NCI-H146 (cell line): ENCODE data around the gene NET1.
"Not testable (repeated sequence)": the region's sequence is repeated elsewhere in the genome, so short reads cannot be mapped to it uniquely, and the experiment has no call there.

Source experiments
- DNase-seq: peaks from one replicate; lab custom pipeline; 2025; lab: John Stamatoyannopoulos, UW

The NET1 gene

DNA sequence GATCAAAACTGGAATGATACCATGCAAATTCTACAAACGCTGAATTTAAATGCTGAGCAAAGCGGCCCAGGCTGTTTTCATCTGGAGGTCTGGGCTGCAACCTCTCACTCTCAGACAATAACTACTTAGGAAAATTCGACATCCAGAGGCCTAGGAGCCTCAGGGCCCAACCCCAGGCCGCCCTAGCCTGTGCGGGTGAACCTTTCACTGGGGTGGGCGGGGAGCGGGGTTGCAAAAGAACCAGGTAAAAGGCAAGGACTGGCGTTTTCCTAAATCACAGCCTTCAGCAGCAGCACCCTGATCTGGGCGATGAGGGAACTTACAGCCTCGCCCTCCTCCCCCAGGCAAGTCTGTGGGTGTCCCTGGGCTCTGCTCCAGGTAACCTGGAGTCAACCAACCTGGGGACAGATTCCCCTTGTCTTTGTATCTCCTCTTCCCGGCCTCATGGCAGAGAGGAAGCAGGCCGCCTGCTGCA, 53.7 kb downstream of the NET1 start:
- no peak for DNase-seq

DNA sequence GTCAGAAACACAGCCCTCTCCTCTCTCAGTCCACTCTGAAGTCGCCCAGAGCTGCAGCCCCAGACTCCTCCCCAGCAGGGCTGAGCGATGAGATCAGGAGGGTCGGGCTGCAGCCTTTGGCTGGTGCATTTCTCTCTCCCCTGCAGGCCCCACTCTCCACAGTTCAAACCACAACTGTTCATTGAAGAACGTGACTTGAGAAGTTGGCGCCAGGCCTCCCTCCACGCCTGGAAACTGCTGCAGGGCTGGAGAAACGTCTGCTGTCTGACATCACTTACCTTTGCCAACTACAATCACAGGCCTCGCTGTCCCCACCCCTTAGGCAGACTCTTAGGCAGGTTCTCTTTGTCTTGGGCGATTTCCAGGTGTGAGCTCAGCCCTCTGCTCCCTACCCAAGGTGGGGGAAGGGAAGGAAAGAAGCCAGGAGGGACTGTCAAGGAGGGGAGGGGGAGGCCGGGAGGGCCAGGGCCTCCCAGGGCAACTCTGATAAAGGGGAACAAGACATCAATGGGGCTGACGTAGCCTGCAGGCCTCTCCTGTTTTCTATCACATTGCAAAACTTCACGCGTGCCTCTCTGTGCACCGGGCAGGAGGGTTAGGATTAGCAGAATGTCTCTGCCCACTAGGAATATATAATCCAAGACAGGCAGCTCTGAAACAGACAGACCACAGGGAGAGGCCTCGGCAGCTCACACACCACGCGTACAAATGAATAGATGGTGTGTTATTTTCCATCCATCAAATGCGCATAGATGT, 54.3 kb downstream of the NET1 start:
- no peak for DNase-seq

DNA sequence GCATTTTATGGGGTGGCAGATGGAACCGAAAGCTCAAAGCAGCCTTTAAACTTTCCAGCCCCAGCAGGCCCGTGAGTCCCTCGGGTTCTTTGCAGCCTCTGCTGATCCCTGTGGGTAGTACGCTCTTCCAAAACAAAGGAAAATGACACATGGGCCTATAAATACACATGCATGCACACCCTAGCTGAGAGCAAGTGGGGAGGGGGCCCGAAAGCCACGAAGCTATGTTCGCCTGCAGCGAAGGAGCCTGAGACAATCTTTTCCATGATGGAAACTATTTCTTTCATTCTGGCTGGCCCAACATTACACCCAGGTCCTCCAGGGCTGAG, 54.8 kb downstream of the NET1 start:
- no peak for DNase-seq

- DNase-seq = no peak
These were observed 55.4 kb downstream of the NET1 start for GRCh38 chr10:5467634-5468255.

- DNase-seq = no peak
These were observed 56.1 kb downstream of the NET1 start for GRCh38 chr10:5468262-5469106.

GRCh38 chr10:5469353-5470061, 57.1 kb downstream of the NET1 start:
- DNase-seq = no peak

DNA sequence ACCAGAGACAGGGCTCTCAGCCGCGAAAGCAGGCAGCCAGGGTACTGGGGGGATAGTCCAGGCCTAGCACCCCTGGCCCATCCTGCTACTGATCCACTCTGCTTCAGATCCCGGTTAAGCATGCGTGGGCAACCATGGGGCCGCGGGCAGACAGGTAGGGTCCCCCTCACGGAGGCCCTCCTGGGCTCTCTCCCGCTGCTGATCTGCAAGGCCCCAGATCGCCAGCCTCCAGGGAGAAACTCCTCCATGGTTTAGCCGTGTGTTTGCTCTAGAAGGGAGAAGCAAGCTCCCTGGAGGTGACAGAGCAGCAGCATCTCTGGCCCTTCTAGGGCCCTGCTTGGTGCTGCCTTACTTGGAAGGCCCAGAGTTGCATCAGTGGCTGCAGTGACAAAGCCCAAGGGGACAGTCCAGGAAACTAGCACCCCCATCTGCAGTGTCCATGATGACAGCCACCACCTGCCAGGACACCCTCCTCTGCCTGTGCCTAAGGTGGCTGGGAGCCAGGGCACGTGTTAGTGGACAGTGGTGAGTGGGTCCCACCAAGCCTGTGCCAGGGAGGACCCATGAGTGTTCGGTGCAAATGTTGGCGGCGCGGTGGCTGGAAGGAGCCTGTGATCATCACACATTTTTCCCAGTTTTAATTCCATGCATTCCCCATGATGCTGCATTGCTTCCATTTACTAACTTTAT, 57.9 kb downstream of the NET1 start:
- DNase-seq = no peak

- DNase-seq = not testable (repeated sequence)
These were observed 62.3 kb downstream of the NET1 start for GRCh38 chr10:5474642-5475041.

DNA sequence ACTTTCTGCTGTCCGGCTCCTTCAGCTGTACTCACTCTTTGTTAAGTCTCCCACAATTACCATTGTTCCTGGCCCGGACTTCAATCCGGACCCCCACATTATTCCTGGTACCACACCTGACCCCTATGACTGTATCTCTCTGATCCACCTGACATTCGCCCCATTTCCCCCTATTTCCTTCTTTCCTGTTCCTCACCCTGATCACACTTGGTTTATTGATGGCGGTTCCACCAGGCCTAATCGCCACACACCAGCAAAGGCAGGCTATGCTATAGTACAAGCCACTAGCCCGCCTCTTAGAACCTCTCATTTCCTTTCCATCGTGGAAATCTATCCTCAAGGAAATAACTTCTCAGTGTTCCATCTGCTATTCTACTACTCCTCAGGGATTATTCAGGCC, 62.7 kb downstream of the NET1 start:
- DNase-seq = not testable (repeated sequence)

GRCh38 chr10:5475974-5476807, 63.8 kb downstream of the NET1 start:
- not testable (repeated sequence) for DNase-seq

DNA sequence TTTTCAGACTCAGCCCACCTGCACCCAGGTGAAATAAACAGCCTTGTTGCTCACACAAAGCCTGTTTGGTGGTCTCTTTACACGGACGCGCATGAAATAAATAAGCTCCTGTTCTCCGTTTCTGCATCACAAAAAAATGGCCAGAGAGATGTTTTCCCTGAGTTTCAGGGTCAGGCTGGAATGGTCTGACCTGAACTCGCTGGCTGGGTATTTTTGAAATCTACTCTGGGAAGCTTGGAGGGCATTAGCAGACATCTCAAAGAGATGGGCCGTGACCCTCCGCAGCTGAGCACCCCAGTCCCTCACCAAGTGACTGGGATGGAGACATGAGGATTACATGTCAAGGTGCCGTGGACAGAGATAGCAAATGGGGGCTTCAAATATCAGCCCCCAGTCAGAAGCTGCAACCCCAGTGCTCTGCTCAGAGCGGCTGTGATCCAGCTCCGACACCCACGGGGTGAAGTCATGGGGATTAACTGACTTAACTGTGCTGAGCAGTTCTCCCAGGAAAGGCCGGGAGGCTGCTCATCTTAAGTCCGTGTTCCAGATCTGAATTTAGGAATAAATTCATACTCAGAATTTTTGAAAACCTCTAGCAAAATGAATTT, 64.7 kb downstream of the NET1 start:
- DNase-seq = no peak

DNA sequence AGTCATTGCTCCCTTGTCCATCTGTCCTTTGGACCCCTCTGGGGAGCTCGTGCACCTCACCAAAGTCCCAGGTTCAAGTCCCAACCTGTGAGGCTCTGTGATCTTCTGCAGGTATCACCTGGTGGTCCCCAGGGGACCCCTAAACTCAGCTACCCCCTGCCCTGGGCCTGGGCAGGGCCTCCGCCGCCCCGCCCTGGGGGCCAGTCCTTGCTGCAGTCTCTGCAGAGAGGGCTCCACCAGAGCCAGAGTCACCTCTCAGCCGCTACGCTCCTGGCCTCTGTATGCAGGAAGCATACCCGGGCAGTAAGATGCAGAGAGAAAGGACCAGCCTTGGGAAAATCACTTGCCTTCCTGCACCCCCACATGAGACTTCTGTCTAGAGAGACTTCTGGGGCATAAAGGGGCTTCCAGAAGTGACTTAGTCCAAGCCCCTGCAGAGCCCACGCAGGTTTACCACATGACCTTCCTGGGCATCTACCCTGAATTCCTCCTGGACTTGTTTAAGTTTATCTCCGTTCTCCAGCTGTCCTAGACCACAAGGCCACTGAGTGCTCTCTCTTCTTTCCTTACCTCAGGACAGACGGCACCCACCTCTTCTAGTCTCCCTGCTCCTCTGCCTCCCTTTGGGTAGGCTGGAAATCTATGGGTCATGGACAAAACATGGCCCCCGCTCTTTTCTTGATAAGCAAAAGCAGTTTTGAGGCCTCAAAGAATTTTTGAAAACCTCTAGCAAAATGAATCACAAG, 65.8 kb downstream of the NET1 start:
- no peak for DNase-seq

- no peak for DNase-seq
These were observed 66.4 kb downstream of the NET1 start for GRCh38 chr10:5478694-5479305.

DNA sequence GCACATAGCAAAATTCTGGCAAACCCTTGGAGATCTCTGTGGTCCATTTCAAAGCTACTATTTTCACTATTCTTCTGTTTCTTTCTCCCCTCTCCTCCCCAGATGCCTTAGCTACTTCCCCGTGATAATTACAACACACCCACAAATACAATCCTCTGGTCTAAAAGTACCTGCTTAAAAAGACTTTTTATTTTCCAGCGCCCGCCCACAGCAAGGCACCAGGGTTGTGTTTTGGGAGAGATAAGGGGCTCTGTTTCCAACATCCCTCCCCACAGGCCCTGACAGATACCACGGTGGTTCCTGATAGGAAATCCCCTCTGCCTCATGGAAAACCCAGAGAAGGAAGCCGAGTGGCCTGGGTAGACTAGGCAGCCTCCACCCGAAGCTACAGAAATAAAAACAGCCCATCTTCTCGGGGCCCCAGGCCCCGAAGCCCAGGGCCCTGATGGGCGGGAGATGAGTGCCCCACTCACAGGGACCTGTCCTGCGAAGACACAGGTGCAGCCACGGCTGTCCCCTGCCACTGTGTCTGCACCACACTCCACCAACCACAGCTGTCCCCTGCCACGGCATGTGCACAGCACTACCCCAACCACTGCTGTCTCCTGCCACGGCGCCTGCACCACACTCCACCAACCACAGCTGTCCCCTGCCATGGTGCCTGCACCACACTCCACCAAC, 67.3 kb downstream of the NET1 start:
- DNase-seq = no peak

DNA sequence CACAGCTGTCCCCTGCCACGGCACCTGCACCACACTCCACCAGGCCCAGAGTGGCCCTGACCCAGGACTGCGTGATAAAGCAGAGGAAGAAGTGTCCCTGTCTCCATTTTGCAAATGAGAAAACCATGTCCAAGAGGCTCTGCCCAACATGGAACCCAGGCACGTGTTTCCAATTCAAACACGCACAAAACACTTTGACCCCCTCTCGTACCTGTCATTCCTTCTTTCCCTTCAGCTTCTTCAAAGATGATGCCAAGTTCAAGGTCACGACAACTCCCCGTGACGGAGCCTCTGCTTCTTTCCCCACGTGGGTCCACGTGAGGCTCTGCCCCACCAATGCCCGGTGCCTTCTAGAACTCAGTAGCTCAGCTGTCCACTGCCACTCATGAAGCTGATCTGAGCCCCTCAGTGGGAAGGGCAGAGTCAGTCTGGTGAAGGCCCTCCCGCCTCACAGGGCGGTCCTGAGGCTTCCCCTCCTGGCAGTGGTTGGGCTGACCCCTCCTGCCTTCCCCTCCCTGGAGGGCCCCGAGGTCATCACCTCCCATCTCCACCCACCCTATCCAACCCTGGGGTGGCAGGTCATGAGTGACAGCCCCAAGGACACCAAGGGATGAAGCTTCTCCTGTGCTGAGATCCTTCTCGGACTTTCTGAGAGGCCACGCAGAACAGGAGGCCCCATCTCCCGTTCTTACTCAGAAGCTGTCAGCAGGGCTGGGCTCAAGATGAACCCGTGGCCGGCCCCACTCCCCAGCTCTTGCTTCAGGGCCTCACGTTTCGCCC, 68.0 kb downstream of the NET1 start:
- no peak for DNase-seq

- DNase-seq = no peak
These were observed 68.8 kb downstream of the NET1 start for GRCh38 chr10:5481121-5481520.

DNA sequence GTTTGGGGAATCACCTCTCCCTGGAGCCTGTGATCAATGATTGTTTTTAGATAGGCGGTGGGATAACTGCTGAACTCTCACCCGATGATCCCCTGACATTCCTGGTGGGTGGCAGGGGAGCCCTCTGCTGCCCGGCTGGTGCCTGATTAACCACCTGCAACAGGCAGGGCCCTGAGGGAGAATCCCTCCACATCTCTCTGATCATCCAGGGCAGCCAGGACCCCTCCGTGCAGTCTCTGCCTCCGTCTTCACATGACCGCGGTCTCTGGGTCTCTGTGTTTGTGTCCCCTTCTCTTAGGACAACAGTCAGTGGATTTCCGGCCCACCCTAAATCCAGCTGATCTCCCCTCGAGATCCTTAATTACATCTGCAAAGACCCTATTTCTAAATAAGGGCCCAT, 69.7 kb downstream of the NET1 start:
- DNase-seq = no peak

DNA sequence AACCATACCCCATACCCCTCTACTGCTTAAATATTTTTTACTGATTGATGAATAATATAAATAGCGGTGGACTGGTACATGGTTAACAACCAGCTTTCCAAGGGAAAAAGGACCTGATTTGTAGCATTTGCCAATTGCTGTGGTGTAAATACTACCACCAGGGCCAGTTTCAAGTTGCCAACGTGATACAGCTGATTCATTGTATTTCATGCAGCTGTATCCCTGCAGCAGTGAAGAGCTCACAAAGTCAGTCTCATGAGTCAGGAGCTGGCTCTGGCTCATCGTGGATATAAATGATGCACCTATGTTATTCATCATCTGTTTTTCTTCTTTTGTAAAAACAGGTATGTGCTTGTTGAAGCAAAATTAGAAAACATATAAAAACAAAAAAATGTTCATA, 71.8 kb downstream of the NET1 start:
- no peak for DNase-seq
